Measurements from ENCODE around the gene NSF.
"Not testable (repeated sequence)": the region's sequence is repeated elsewhere in the genome, so short reads cannot be mapped to it uniquely, and the experiment has no call there.

The NSF gene

DNA sequence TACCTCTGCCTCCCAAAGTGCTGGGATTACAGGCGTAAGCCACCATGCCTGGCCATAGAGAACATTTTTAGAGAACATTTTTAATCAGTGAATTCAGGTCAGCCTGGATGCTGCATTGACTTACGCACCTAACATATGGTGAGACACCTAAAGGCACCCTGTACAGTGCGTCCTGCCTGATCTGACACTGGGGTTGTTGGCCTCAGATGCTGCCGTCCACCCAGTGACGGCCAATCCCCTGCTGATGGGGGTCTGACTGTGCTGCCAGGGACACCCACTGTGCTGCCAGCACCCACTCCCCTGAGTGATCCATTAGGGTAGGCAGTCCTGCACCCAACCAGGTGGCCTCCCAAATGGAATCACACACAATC, 189.5 kb downstream of the NSF start:
- no peak for DNase-seq

DNA sequence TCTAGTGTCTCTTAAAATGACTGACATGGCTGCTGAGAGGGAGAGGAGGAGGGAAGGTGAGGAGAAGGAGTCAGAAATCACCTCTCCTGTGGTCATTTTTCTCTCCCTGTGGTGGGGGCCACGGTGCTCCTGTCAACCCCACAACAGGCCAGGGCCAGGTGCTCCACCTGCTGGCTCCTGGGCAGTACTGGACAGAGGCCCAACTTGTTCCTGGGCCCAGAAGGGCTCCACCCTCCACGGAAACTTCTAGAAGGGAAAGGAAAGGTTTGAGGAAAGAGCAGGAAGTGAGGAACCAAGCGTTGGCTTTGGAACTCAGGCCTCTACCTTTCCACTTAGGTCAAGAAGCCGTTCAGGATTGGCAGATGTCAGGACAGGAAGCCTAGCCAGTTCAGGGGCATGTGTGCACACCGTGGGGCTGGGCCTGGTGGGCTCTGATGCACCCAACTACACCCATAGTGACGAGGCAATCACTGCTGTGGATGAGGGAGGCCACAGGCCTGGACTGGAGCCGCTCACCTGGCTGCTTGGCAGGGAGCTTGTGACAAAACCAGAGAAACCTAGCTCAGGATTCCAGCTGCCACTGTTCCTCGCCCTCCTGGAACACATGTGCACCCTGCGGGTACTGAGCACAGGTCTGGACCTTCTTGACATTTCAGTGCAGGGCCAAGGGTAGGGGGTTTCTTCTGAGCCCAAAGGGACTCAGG, 191.9 kb downstream of the NSF start:
- peak in 1 of 2 donors; percentile 12 for DNase-seq

DNA sequence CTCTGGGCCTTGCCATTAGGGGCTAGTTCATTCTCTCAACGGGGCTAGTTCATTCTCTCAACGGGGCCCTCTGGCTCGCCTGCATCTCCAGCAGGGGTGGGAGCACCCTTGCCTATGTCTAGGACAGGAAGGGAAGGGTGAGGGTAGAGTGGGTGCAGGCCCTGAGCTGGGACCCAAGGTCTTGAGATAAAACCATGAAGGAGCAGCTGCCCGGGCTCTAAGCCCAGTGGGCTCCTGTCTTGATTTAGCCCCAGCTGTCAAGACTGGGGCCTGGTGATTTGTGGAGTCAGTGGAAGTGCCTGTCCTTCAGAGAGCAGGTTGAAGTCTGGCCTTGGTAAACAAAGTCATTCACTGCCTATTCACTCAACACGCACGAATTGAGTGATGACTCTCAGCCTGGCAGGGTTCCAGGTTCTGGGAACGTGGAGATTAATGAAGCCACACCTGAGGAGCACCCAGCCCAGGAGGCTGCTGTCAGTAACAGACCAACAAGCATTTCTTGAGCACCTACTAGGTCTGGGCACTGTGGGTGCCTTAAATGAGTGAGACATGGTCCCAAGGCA, 192.6 kb downstream of the NSF start:
- DNase-seq = no peak

DNA sequence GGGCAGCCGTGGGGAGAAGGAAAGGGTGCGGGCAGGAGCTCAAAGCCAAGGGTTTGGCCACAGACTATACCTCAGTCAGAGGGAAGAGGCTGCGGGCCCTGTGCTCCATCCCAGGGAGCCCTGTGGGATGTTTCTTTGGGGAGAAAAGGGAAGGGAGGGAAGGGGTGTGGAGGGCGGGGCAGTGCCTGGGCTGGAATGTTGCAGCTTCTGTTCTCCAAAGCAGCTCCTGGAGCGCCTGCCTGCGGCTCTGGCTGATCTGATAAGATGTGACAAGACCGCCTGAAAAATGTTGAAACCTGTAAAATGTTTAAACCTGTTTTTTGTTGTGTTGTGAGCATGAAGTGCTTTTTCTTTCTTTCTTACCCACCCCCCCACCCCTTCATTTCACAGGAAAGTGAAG, 195.2 kb downstream of the NSF start:
- no peak for DNase-seq

DNA sequence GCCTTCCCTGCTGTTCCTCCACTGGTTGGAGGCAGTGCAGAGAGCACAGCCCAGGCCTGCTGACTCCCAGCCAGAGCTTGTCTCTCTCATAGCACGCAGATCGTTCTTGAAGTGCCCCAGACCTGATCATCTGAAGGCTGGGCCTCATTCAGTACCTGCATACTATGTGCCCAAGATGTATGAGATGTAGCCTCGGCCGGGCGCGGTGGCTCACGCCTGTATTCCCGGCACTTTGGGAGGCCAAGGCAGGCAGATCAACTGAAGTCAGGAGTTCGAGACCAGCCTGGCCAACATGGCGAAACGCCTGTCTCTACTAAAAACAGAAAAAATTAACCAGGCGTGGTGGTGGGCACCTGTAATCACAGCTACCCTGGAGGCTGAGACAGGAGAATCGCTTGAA, 197.0 kb downstream of the NSF start:
- DNase-seq = no peak

DNA sequence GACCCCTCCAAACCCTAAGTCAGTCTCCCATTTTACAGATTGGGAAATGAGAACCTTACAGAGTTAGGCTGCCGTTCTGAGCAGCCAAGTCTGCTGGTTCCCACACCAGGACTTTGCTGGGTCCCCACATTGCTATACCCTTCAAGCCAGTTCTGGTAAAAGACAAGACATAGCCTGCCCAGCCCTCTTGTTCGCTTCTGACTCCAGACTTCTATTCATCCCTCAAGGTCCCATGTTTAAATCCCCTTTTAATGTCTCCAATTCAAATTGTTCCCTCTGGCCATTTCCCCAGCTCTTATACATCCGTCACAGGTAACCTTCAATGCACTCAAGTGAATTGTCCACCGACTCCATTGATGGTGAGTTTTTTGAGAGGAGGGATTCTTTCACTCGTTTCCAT, 197.8 kb downstream of the NSF start:
- no peak for DNase-seq

DNA sequence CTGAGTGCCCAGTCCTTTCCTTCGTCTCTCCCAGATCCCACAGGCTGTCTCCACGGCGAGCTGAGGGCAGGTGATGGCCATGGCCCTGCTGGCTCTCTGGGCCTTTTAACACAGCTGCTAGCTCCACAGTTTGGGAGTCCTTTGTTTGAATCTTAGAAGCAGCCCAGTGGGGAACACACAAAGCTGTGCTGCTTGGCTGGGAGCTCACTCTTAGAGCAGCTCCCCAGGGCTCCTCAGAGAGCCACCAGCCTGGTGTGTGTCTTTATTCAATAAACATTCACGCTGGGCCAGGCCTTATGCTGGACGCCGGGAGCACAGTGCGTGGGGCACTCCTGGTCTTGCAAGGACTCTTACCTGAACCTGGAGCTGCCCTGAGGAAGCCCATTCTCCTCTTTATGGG, 198.3 kb downstream of the NSF start:
- DNase-seq = no peak

DNA sequence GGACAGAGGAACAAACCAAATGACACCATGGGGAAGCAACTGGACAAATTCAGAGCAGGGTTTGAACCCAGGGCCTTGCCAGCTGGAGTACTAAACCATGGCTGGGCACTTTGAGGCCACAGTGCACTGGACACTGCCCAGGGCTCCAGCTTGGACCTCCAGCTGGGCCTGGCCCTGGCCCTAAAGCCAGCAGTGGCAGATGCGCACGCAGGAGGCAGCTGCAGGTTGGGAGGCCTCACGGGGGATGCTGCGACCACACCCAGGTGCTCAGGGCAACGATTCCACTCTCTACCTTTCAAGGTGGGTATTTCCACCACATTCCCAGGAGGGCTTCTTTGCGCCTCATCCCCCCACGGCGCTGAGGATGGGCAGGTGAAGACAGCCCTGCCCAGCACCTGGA, 199.1 kb downstream of the NSF start:
- DNase-seq = no peak

DNA sequence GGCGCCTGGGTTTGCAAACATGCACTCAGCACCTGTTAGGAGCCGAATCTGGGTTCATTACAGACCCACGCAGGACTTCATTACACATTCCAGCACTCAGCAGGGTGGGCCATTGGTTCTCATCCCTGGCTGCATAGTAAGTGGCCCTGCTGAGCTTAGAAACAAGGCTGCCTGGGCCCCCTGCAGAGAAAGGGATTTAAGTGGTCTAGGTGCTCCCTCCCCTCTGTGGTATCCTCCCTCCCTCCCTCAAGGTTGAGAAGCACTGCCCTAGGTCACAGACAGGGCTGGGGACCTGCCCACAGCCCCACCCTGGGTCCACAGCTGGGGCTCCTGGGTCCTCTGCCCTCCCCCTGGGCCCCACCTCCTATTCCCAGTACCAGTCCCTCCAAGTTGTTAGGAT, 199.7 kb downstream of the NSF start:
- DNase-seq = no peak

DNA sequence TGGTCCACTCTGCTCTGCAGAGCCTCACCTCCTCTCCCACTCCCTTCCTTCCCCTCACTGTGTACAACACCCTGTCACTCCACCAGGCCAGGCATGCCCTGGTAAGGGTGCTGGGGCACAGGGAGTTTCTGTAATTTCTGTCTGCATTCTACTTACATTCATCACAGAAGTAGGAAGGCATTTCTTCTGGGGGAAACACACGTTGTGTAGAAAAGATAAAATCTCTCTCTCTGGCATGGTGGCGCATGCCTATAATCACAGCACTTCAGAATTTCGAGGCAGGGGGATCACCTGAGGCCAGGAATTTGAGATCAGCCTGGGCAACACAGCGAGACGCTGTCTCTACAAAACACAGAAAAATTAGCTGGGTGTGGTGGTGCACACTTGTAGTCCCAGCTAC, 201.1 kb downstream of the NSF start:
- DNase-seq = no peak

DNA sequence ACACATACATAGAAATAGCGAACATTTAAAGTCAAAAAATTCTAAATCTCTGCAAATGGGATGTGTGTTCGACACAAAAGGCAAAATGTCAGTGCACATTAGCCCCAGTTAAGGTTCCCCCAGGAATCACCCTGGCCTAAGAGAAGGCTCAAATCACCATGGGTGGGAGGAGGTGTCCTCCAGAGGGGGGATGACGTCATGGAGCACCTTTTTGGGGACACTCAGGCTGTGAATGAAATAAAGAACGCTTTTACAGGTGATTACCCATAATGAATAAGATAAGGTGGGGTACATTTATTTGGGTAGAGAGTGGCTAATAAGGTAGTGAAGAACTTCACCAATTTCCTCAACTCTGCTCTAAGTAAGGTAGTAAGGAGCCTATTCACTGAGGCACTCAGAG, 201.6 kb downstream of the NSF start:
- no peak for DNase-seq

DNA sequence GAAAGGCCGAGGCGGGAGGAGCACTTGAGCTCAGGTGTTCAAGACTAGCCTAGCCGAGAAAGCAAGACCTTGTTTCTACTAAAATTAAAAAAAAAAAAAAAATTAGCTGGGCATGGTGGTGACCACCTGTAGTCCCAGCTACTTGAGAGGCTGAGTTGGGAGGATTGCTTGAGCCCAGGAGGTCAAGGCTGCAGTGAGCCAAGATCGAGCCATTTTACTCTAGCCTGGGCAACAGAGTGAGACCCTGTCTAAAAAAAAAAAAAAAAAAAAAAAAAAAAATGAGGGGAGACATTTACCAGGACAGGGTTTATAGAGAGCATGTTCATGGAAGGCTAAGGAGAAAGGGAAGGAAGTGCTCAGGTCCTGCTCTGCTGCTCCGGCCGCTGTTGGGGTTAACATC, 202.6 kb downstream of the NSF start:
- not testable (repeated sequence) for DNase-seq

DNA sequence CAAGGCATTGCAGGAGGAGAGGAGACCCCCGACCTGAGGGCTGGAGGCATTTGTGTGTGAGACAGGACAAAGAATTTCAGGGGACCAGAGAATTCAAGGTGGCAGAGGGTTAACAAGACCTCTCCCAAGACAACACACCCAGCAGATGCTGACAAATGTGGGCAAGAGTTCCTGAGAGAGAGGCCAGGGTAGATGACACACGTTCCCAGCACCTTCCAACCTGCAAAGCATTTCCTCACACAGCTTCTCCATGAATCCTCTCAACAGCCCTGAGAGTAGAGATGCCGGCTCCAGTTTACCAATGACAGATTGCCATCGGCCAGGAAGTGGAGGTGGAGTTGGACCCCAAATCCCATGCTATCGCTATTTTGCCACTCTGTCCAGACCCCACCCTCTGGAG, 203.1 kb downstream of the NSF start:
- no peak for DNase-seq

DNA sequence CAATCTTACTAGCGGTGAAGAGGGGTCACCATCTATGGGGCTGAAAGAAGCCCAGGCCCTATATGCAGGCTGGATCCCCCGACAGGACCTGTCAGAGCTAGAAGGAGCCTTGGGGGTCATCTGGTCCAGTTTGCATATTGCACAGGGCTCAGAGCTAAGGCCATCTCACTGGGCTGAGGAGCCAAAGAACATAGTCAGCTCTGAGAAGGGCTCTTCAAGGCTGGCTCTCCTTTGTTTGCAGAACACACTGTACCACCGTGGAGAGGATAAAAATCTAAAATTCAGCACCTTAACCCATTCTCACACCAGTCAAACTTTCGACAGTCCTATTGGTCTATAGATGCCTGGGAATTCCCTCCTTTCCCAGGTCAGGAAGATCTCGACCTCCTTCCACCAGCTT, 203.8 kb downstream of the NSF start:
- no peak for DNase-seq

DNA sequence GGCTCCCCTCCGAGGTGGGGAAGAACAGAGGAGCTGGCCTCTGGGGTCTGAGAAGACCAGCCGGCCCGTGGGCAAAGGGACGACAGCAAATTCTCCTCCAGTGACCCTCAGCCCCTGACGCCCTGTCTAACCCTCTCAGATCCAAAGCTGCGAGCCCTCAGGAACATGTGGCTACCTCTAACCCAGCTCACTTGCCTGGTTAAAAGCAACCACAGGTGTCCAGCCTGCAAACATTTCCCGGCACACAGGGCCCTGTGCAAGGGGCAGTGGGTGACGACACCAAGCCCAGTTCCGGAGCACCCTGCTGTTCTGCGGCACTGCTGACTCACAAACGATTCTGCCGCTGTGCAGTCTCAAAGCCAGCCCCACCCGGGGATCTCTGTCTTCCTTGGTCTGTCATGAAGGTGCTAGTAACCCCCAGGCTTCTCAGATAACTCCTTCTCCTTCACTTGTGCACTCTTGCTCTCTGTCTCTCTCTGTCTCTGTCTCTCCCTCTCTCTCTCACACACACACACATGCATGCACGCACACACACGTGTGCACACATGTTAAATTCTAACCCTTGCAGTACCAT, 205.0 kb downstream of the NSF start:
- no peak for DNase-seq

DNA sequence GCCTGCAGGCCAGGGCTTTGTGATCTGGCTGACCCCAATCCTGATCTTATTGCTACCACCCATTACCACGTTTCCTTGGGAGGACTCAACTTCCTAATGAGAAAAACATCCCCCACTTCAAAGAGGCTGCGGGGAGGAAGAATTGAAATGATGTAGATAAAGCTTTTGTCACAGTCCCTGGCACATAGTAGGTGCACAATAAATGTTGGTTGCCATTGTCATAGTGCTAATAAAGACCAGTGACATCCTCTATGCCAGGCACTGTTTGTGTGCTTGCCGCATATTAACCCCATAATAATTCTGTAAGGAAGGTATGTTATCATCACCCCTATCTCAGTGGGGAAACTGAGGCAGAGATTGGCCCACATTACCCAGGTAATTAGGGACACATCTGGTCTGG, 205.6 kb downstream of the NSF start:
- DNase-seq = no peak

DNA sequence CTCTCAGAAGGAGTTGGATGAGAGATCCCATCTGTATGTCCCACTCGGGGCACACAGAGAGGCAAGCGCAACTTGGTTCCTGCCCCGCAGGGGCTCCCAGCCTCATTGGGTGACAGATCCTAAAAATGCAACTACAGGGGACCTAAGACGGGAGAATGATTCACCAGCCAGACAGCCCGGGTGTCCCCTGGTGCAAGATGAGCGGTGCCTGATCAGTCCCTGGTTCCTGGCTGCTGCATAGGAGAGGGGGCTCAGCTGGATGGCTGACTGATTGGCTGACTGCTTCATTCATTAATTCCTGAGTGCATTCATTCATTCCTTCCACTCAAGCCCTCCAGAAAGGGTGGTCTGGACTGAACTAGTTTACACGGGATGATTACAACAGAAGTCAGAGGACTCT, 206.1 kb downstream of the NSF start:
- no peak for DNase-seq

DNA sequence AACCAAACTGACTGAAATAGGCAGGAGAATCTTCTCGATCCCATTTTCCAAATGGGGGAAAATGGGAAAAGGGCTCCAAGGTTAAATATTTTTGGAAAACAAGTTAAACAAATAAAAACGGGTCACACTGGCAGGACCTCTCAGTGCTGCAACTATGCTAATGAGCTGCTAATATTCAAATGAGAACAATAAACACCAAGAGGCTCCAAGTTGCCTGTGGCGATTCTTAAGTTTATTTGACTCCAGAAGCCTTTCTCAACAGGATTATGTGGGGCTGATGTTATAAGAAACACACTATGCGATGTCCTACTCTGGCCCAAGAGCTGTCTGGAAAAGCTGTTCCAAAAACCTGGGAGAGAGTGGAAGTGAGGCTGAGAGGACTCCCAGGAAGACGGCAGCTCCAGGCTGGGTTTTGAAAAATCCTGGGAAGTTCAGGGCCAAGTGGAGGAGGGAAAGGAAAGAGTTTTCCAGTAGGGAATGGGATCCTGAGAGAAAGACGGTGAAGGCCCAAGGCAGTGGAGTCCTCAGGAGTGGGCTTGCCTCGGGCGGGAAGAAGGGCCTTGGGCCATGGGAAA, 206.6 kb downstream of the NSF start:
- DNase-seq = no peak

DNA sequence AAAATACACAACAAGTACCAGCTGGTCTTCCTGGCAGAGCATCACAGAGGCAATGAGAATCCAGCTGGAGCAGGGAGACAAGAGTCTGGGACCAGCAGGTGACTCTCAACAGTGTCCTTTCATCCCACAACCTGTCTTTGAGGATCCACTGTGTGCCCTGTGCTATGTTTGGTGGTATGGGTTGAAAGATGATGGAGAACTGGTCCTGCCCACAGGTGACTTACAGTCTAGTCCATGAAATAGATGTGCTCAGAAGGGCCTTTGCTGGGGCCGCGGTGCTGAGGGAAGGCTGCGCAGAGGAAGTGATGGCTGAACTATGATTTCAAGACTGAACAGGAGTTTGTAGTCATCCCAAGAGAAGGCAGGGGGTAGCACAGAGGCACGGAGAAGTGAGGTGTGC, 210.1 kb downstream of the NSF start:
- DNase-seq = no peak

DNA sequence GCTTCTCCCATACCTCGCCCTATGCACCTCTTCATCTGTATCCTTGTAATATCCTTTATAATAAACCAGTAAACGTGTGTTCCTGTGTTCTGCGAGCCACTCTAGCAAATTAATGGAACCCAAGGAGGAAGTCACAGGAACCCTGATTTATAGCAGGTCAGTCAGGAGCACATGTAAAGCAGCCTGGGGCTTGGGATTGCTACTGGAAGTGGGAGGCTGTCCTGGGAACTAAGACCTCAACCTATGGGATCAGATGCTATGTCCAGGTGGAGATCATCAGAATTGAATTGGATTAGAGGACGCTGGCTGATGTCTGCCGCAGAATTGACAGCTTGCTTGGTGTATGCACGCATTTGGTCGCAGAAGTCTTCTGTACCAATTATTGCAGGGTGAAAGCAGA, 212.3 kb downstream of the NSF start:
- DNase-seq = no peak

DNA sequence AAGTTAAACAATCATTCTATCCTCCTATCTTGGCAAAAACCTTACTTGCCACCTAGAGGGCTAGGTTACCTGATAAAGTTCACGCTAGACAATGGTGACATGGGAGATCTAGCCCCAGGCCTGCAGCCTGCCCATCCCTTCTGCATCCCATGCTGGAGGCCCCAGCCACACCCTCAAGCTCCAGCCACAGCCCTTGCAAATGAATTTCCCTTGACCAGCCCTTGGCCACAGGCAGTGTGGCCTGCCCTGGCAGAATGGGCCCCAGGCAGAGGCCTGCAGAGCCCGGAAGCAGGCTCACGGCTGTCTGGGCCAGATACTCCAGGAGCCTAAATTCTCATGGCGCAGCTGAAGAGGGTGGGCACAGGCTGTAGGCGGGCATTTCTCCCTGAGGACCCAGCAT, 213.1 kb downstream of the NSF start:
- DNase-seq = no peak

DNA sequence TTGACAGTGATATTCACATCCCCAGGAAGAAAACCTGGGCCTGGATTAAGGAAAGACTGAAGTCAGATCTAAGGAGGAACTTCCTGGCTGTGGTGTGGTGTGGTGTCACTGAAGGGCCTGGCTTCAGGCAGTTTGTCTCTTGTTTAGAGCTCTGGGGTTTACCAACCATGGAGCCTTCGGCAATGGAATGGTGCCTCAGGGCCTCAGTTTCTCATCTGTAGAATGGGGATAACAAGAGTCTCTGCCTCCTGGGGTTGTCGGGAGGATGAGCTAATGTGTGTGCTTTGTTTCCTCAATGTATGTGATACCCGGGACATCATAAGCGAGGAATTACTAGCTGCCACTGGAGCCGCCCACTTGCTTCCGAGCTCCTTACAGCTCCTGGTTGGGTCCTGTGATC, 215.3 kb downstream of the NSF start:
- DNase-seq = no peak

All from stimulated activated CD4-positive, alpha-beta T cell treated with anti-CD3 and anti-CD28 coated beads, Interleukin-2, amount 100 ng/mL, for 24 hours (primary cell).